Mesendoderm (in vitro differentiated cells): ENCODE results near the gene SNX8.

Source experiments
- DNase-seq: peaks from one replicate; pipeline ENCODE4 v3.0.0; 2013
- H2AK5ac ChIP-seq: 2 replicates; pipeline ENCODE4 v1.6.1; 2013; ENCODE audit warnings: low read length, inconsistent platforms
- H2BK120ac ChIP-seq: 2 replicates; pipeline ENCODE4 v1.6.1; 2013; ENCODE audit warnings: low read depth, mild to moderate bottlenecking, low read length, moderate library complexity, mixed read lengths
- H2BK15ac ChIP-seq: replicated peaks from 2 replicates; pipeline ENCODE4 v1.6.1; 2013; ENCODE audit warnings: low read depth, mild to moderate bottlenecking, moderate library complexity
- H2BK5ac ChIP-seq: 2 replicates; pipeline ENCODE4 v1.6.1; 2013; ENCODE audit warnings: low read length, inconsistent platforms
- H3K18ac ChIP-seq: 2 replicates; pipeline ENCODE4 v1.6.1; 2013; ENCODE audit warnings: mild to moderate bottlenecking, low read length, mixed read lengths
- H3K23ac ChIP-seq: one replicate; pipeline ENCODE4 v1.6.1; 2013; ENCODE audit warnings: low read length
- H3K27ac ChIP-seq: 2 replicates; pipeline ENCODE4 v1.5.1; 2013; ENCODE audit warnings: low read depth, mild to moderate bottlenecking, inconsistent platforms, low read length, moderate library complexity
- H3K27me3 ChIP-seq: 2 replicates; pipeline ENCODE4 v1.6.1; 2013; ENCODE audit warnings: low read length, control low read depth, mild to moderate bottlenecking, inconsistent platforms; ENCODE audit not compliant: insufficient read depth, poor library complexity
- H3K36me3 ChIP-seq: 2 replicates; pipeline ENCODE4 v1.6.1; 2013; ENCODE audit warnings: low read length, inconsistent platforms; ENCODE audit not compliant: control insufficient read depth, insufficient read depth
- H3K4ac ChIP-seq: one replicate; pipeline ENCODE4 v1.6.1; 2013; ENCODE audit warnings: low read depth, mild to moderate bottlenecking, low read length, moderate library complexity
- H3K4me1 ChIP-seq: 2 replicates; pipeline ENCODE4 v1.6.1; 2013; ENCODE audit warnings: low read depth, low read length, inconsistent platforms; ENCODE audit not compliant: control insufficient read depth
- H3K4me2 ChIP-seq: 2 replicates; pipeline ENCODE4 v1.6.1; 2013; ENCODE audit warnings: low read length
- H3K4me3 ChIP-seq: 2 replicates; pipeline ENCODE4 v1.5.1; 2013; ENCODE audit warnings: mild to moderate bottlenecking, low read length
- H3K56ac ChIP-seq: one replicate; pipeline ENCODE4 v1.6.1; 2013; ENCODE audit warnings: low read length
- H3K79me1 ChIP-seq: 2 replicates; pipeline ENCODE4 v1.6.1; 2013; ENCODE audit warnings: low read length, inconsistent platforms
- H3K79me2 ChIP-seq: 2 replicates; pipeline ENCODE4 v1.6.1; 2013; ENCODE audit warnings: mild to moderate bottlenecking, low read length; ENCODE audit not compliant: control insufficient read depth, insufficient read depth
- H3K9ac ChIP-seq: 2 replicates; pipeline ENCODE4 v1.6.1; 2013; ENCODE audit warnings: low read length, inconsistent platforms
- H4K5ac ChIP-seq: one replicate; pipeline ENCODE4 v1.6.1; 2013; ENCODE audit warnings: low read length
- H4K8ac ChIP-seq: one replicate; pipeline ENCODE4 v1.6.1; 2013; ENCODE audit warnings: low read depth, mild to moderate bottlenecking, control low read depth, low read length, moderate library complexity
- WGBS: extraction: QIAGEN DNeasy Blood & Tissue Kit; methylation state at CpG from one replicate; pipeline ENCODE4 v1.1.7; 2013; ENCODE audit warnings: low lambda C conversion rate, missing lambda C conversion rate; ENCODE audit not compliant: insufficient coverage; ENCODE audit errors: extremely low coverage; 5-methylcytosine and 5-hydroxymethylcytosine counted together

The SNX8 gene

DNA sequence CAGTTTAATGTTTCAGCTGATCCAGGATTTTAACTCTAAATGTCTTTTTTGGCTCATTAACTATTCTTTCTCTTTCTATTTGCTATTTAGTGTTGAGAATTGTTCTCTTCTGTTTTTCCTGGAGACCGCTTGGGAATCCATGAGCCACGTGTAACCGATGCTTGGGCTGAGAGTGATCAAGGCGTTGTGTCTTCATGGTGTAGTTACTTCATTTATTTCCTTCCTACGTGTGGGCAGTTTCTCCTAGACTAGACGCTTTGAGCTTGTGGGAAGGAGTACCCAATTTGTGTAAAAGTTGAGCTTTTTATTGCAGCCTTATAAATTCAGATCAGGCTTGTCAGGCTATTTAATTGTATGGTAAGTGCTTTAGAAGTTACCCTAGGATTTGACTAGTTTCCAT, 43.3 kb upstream of the SNX8 start:
- Histone ChIP-seq H3K9ac (peak overlapping the region; percentile 14), H3K4me2 (no peak overlapping the region), H3K79me2 (peaks cover 77% of the 10 kb centered on the region), H3K4me1 (no peaks in the 10 kb centered on the region), H3K79me1 (peaks cover 10% of the 10 kb centered on the region), H3K18ac (no peak overlapping the region), H4K8ac (no peak overlapping the region), H2AK5ac (no peak overlapping the region), H3K56ac (no peak overlapping the region), H3K23ac (no peak overlapping the region), H4K5ac (no peak overlapping the region), H3K27me3 (no peaks in the 10 kb centered on the region), H3K27ac (no peak overlapping the region), H2BK15ac (no peak overlapping the region), H3K4me3 (no peak overlapping the region), H3K36me3 (peaks cover 12% of the 10 kb centered on the region), H2BK5ac (no peak overlapping the region), H3K4ac (no peak overlapping the region), H2BK120ac (no peak overlapping the region)
- WGBS: no CpG with 5 or more reads among the region's 6 CpGs
- DNase-seq: no peak

- no peak overlapping the region for H3K27ac ChIP-seq
- H3K18ac ChIP-seq: no peak overlapping the region
- H3K79me1 ChIP-seq: peaks cover 7% of the 10 kb centered on the region
- no peak overlapping the region for H2BK120ac ChIP-seq
- H2BK15ac ChIP-seq: no peak overlapping the region
- H3K27me3 ChIP-seq: no peaks in the 10 kb centered on the region
- peak overlapping the region; percentile 36 for H3K56ac ChIP-seq
- no peak overlapping the region for H4K5ac ChIP-seq
- no peak for DNase-seq
- H3K4ac ChIP-seq: no peak overlapping the region
- H3K23ac ChIP-seq: no peak overlapping the region
- no peak overlapping the region for H3K4me2 ChIP-seq
- H3K4me3 ChIP-seq: no peak overlapping the region
- WGBS: no CpG with 5 or more reads among the region's 8 CpGs
- peaks cover 9% of the 10 kb centered on the region for H3K36me3 ChIP-seq
- no peaks in the 10 kb centered on the region for H3K4me1 ChIP-seq
- no peak overlapping the region for H4K8ac ChIP-seq
- no peak overlapping the region for H2AK5ac ChIP-seq
- H3K9ac ChIP-seq: no peak overlapping the region
- peaks cover 74% of the 10 kb centered on the region for H3K79me2 ChIP-seq
- H2BK5ac ChIP-seq: no peak overlapping the region
Measured at GRCh38 chr7:2357165-2357564, 42.9 kb upstream of the SNX8 start.

DNA sequence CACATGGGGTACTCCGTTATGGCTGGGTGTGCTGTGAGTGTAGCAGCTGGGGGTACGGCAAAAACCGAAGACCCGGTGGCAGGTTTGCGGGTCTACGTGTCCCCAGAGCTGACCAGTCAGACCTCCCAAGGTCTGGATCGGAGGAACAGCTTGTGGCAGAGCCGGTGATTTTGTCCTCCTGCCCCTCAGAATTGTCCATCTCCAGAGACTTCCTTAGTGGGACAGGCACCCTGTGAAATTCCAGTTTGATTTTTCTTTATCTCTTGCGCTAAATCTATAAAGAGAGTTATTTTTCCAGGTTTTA, 41.4 kb upstream of the SNX8 start:
- no peak overlapping the region for H3K18ac ChIP-seq
- no CpG with 5 or more reads among the region's 9 CpGs for WGBS

DNA sequence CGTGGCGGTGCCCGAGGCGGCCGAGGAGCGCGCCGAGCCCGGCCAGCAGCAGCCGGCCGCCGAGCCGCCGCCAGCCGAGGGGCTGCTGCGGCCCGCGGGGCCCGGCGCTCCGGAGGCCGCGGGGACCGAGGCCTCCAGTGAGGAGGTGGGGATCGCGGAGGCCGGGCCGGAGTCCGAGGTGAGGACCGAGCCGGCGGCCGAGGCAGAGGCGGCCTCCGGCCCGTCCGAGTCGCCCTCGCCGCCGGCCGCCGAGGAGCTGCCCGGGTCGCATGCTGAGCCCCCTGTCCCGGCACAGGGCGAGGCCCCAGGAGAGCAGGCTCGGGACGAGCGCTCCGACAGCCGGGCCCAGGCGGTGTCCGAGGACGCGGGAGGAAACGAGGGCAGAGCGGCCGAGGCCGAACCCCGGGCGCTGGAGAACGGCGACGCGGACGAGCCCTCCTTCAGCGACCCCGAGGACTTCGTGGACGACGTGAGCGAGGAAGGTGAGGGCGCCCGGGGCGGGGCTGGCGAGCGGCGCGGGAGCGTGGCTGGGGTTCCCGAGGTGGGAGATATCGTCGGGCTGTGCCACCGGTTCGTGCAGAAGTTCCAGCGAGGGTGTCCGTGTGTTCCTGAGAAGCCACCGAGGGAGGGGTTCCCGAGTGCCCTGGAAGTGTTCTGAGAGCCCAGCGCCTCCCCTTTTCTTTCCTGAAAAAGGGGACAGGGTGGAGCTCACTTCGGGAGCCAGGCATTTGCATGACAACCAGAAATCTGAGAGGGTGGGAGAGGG, 40.9 kb upstream of the SNX8 start:
- no peak overlapping the region for H3K23ac ChIP-seq
- H3K4me3 ChIP-seq: peak overlapping the region; percentile 81
- H3K4ac ChIP-seq: peak overlapping the region; percentile 97
- H3K9ac ChIP-seq: peak overlapping the region; percentile 91
- no peak overlapping the region for H4K5ac ChIP-seq
- H3K79me2 ChIP-seq: peaks cover 63% of the 10 kb centered on the region
- H3K27ac ChIP-seq: peak overlapping the region; percentile 42
- peaks cover 4% of the 10 kb centered on the region for H3K79me1 ChIP-seq
- peak; percentile 27 for DNase-seq
- H2AK5ac ChIP-seq: no peak overlapping the region
- WGBS: no CpG with 5 or more reads among the region's 92 CpGs
- no peaks in the 10 kb centered on the region for H3K4me1 ChIP-seq
- peak overlapping the region; percentile 97 for H3K56ac ChIP-seq
- peak overlapping the region; percentile 8 for H2BK120ac ChIP-seq
- H2BK5ac ChIP-seq: no peak overlapping the region
- no peak overlapping the region for H2BK15ac ChIP-seq
- peaks cover 5% of the 10 kb centered on the region for H3K36me3 ChIP-seq
- H3K18ac ChIP-seq: peak overlapping the region; percentile 34
- no peak overlapping the region for H4K8ac ChIP-seq
- H3K27me3 ChIP-seq: no peaks in the 10 kb centered on the region
- peak overlapping the region; percentile 30 for H3K4me2 ChIP-seq

More for the DNA sequence above, 41.4 kb upstream of the SNX8 start:
- H3K79me2 ChIP-seq: peaks cover 68% of the 10 kb centered on the region
- H3K4ac ChIP-seq: no peak overlapping the region
- peaks cover 5% of the 10 kb centered on the region for H3K79me1 ChIP-seq
- H2BK5ac ChIP-seq: no peak overlapping the region
- H3K9ac ChIP-seq: peak overlapping the region; percentile 91
- no peaks in the 10 kb centered on the region for H3K4me1 ChIP-seq
- no peaks in the 10 kb centered on the region for H3K27me3 ChIP-seq
- H3K23ac ChIP-seq: no peak overlapping the region
- H2BK120ac ChIP-seq: no peak overlapping the region
- H4K8ac ChIP-seq: no peak overlapping the region
- no peak overlapping the region for H4K5ac ChIP-seq
- peak overlapping the region; percentile 97 for H3K56ac ChIP-seq
- H3K4me3 ChIP-seq: peak overlapping the region; percentile 81
- H3K27ac ChIP-seq: no peak overlapping the region
- no peak for DNase-seq
- H3K4me2 ChIP-seq: peak overlapping the region; percentile 30
- H3K36me3 ChIP-seq: peaks cover 5% of the 10 kb centered on the region
- no peak overlapping the region for H2BK15ac ChIP-seq
- H2AK5ac ChIP-seq: no peak overlapping the region

- Histone ChIP-seq H2BK5ac (peak within 1 kb of the TSS; percentile 97), H3K9ac (peak within 1 kb of the TSS; percentile 91), H2BK15ac (no peak within 1 kb of the TSS), H3K4me3 (peak within 1 kb of the TSS; percentile 85), H3K56ac (peak within 1 kb of the TSS; percentile 97), H4K5ac (no peak within 1 kb of the TSS), H3K79me1 (peaks cover 4% of the 10 kb centered on the region), H3K4ac (peak within 1 kb of the TSS; percentile 97), H3K79me2 (peaks cover 55% of the 10 kb centered on the region), H3K27ac (peak within 1 kb of the TSS; percentile 75), H3K4me2 (peak within 1 kb of the TSS; percentile 66), H4K8ac (no peak within 1 kb of the TSS), H2AK5ac (no peak within 1 kb of the TSS), H2BK120ac (peak within 1 kb of the TSS; percentile 46), H3K4me1 (no peaks in the 10 kb centered on the region), H3K23ac (no peak within 1 kb of the TSS), H3K36me3 (peaks cover 5% of the 10 kb centered on the region), H3K18ac (peak within 1 kb of the TSS; percentile 72), H3K27me3 (no peaks in the 10 kb centered on the region)
- peak; percentile 95 for DNase-seq
- no CpG with 5 or more reads among the region's 55 CpGs for WGBS
Measured at GRCh38 chr7:2354186-2354938, 40.1 kb upstream of the SNX8 start, which contains the start of gene EIF3B. EIF3B (plus strand) TSS chr7:2354827; CDS start chr7:2354922, 95 bp downstream.
